Hematopoietic multipotent progenitor cell treated with erythropoietin and hydrocortisone succinate and interleukin-3 and kit ligand, for 15 days (in vitro differentiated cells): ENCODE measurements around the gene UBE2N.

ENCODE experiments used
- DNase-seq: peaks from one replicate; pipeline ENCODE4 v3.0.0-alpha.2; 2015; ENCODE audit warnings: low spot score

UBE2N gene

GRCh38 chr12:93441617-93442410, at the start of gene UBE2N:
UBE2N (minus strand) TSS chr12:93441947; CDS start chr12:93441884, 63 bp downstream.
- DNase-seq: peak; percentile 89

GRCh38 chr12:93484315-93484981, 42.7 kb upstream of the UBE2N start:
- DNase-seq: no peak

- DNase-seq: no peak
Observed at GRCh38 chr12:93483151-93483807, 41.5 kb upstream of the UBE2N start.

- no peak for DNase-seq
Observed at GRCh38 chr12:93482721-93483120, 41.0 kb upstream of the UBE2N start.

GRCh38 chr12:93476555-93476954, 34.8 kb upstream of the UBE2N start:
- DNase-seq: no peak

- no peak for DNase-seq
Observed at GRCh38 chr12:93469386-93469785, 27.6 kb upstream of the UBE2N start.

GRCh38 chr12:93468008-93468371, 26.2 kb upstream of the UBE2N start:
- DNase-seq: peak; percentile 20

GRCh38 chr12:93467351-93468007, 25.7 kb upstream of the UBE2N start, which contains the start of gene MRPL42:
MRPL42 (plus strand) TSS chr12:93467514; CDS start chr12:93469286, 1,772 bp downstream.
- peak; percentile 92 for DNase-seq

- DNase-seq: no peak
Observed at GRCh38 chr12:93466625-93467350, 25.0 kb upstream of the UBE2N start.

GRCh38 chr12:93465841-93466240, 24.1 kb upstream of the UBE2N start:
- no peak for DNase-seq

GRCh38 chr12:93461503-93461902, 19.8 kb upstream of the UBE2N start:
- no peak for DNase-seq

- DNase-seq: no peak
Observed at GRCh38 chr12:93460902-93461301, 19.2 kb upstream of the UBE2N start.

- DNase-seq: no peak
Observed at GRCh38 chr12:93460003-93460402, 18.3 kb upstream of the UBE2N start.

GRCh38 chr12:93459097-93459496, 17.4 kb upstream of the UBE2N start:
- no peak for DNase-seq

- no peak for DNase-seq
Observed at GRCh38 chr12:93456077-93456476, 14.3 kb upstream of the UBE2N start.

- DNase-seq: no peak
Observed at GRCh38 chr12:93453633-93454032, 11.9 kb upstream of the UBE2N start.

- no peak for DNase-seq
Observed at GRCh38 chr12:93451423-93452158, 9.8 kb upstream of the UBE2N start.

- DNase-seq: no peak
Observed at GRCh38 chr12:93449277-93449676, 7.5 kb upstream of the UBE2N start.

GRCh38 chr12:93448796-93449195, 7.0 kb upstream of the UBE2N start:
- no peak for DNase-seq

GRCh38 chr12:93447555-93448290, 6.0 kb upstream of the UBE2N start:
- DNase-seq: no peak
